ENCODE measurements around the gene LENG8. TPM values are rescaled to one million over a fixed set of nuclear protein-coding genes. Genes with fewer than 3 reads are reported as not detected.
"Not testable (repeated sequence)": the region's sequence is repeated elsewhere in the genome, so short reads cannot be mapped to it uniquely, and the experiment has no call there.

Gene LENG8
- total RNA-seq, 2 experiments from 2014 or later: 165 to 170 TPM

DNA sequence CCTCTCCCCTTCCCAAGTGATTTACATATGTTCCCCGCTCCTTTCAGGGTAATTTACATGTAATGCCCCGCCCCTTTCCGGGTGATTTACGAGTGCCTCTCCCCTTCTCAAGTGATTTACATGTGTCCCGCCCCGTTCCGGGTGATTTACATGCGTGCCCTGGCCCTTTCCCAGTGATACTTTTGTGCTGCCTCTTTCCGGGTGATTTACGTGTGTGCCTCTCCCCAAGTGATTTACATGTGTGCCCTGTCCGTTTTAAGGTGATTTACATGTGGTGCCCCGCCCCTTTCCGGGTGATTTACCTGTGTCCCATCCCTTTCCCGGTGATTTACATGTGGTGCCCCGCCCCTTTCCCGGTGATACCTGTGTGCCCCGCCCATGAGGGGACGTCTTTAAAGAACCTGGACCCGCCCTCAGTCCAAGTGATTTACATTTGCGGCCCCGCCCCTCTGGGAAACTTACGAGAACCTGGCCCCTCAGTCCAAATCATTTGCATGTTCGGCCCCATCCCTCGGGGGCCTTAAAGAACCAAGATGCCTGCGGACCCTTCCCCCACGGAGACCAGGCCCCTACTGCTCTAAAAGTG is 15.1 kb downstream of the LENG8 start:
- DNase-seq (peak; percentile 98), ATAC-seq (peak; percentile 65)
- intact Hi-C loops (cut with micrococcal nuclease): no loop called here
- ChIA-PET CTCF (no interaction called here), POLR2A (interaction anchor here (0.8 to 3.3 kb wide), 3 partner anchors 10 to 39 kb away, joined by 4 to 38 read pairs (median 4); partner anchors contain the start of gene LENG8)
- H3K36me3 Mint-ChIP-seq (ENCODE audit: low read depth): peaks cover 18% of the 10 kb centered on the region
- H3K4me3 Mint-ChIP-seq: peak overlapping the region; percentile 82
- no peaks in the 10 kb centered on the region for H3K9me3 Mint-ChIP-seq
- H3K27ac Mint-ChIP-seq: peak overlapping the region; percentile 88
- TF ChIP-seq, protein P1, sequence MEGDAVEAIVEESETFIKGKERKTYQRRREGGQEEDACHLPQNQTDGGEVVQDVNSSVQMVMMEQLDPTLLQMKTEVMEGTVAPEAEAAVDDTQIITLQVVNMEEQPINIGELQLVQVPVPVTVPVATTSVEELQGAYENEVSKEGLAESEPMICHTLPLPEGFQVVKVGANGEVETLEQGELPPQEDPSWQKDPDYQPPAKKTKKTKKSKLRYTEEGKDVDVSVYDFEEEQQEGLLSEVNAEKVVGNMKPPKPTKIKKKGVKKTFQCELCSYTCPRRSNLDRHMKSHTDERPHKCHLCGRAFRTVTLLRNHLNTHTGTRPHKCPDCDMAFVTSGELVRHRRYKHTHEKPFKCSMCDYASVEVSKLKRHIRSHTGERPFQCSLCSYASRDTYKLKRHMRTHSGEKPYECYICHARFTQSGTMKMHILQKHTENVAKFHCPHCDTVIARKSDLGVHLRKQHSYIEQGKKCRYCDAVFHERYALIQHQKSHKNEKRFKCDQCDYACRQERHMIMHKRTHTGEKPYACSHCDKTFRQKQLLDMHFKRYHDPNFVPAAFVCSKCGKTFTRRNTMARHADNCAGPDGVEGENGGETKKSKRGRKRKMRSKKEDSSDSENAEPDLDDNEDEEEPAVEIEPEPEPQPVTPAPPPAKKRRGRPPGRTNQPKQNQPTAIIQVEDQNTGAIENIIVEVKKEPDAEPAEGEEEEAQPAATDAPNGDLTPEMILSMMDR (IDR thresholded peaks at IDR 0.05): no peak
- H3K4me1 Mint-ChIP-seq (ENCODE audit: low read depth): peaks cover 20% of the 10 kb centered on the region
- H3K27me3 Mint-ChIP-seq: peaks cover 3% of the 10 kb centered on the region

DNA sequence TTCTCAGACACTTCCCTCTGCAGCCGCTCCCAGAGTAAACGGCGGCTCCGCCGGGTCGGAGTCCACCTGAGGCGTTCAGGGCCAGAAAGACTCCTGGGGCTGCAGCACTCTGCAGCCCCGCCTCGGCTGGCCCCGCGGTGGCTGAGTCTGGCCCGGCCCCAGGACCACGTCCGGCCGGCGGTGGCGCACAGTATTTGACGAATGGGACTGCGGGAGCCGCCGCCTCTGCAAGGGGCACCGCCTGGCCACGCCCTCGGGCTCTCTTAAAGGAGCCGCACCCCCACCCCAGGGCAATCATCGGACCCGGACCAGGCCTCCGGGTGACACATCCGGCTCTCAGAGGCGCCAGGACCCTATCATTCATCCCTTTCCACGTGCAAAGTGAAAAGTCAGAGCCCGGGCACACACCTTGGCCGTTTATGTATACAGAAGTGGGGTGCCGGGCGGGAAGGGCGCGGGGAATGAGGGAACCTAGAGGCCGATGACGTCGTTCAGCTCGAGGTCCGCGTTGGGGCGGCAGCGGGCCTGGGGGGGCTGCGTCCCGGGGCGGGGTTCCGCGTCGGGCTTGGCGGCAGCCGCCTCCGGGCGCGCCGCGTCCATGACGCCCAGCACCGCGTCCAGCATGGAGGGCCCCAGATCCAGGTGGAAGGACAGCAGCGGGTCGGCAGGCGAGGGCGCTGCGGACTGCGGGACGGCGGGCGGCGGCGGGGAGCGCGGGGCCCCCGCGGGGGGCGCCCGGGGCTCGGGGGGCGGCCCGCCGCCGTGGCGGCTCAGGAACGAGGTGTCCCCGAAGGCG is 15.8 kb downstream of the LENG8 start:
- CTCF ChIA-PET: interaction anchor here (1.5 kb wide), 1 partner anchor 16 kb away, joined by 3 read pairs; no protein-coding TSS in a partner anchor
- peaks cover 17% of the 10 kb centered on the region for H3K4me1 Mint-ChIP-seq (ENCODE audit: low read depth)
- TF ChIP-seq, protein P1 (IDR thresholded peaks at IDR 0.05): no peak
- intact Hi-C loops (cut with micrococcal nuclease): no loop called here
- POLR2A ChIA-PET: no interaction called here
- ATAC-seq: peak; percentile 50
- peaks cover 14% of the 10 kb centered on the region for H3K36me3 Mint-ChIP-seq (ENCODE audit: low read depth)
- peaks cover 8% of the 10 kb centered on the region for H3K27me3 Mint-ChIP-seq
- H3K27ac Mint-ChIP-seq: peak overlapping the region; percentile 88
- H3K4me3 Mint-ChIP-seq: peak overlapping the region; percentile 82
- peak; percentile 94 for DNase-seq
- H3K9me3 Mint-ChIP-seq: no peaks in the 10 kb centered on the region

DNA sequence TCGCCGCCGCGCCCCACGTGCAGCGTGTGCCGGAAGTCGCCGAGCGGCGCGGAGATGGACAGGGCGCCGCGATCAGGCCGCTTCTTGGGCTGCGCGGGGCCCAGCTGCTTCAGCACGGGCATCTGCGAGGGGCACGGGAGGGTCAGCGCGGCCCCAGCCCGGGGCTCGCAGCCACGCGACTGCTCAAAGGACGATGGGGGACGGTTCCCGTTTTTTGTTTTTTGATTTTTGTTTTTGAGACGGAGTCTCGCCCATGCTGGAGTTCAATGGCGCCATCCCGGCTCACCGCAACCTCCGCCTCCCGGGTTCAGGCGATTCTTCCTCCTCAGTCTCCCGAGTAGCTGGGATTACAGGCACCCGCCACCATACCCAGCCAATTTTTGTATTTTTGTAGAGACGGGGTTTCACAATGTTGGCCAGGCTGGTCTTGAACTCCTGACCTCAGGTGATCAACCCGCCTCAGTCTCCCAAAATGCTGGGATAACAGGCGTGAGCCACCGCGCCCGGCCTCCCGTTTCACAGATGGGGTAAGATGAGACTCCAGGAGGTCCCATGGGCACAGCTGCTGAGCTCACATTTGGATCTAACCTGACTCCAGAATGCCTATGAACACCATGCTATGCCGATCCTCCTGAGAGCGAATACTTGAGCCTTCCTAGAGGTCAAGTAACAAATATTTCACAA is 16.6 kb downstream of the LENG8 start:
- ChIA-PET POLR2A (no interaction called here), CTCF (interaction anchor here (1.5 kb wide), 1 partner anchor 15 kb away, joined by 3 read pairs; no protein-coding TSS in a partner anchor)
- H3K27me3 Mint-ChIP-seq: peaks cover 16% of the 10 kb centered on the region
- H3K4me1 Mint-ChIP-seq (ENCODE audit: low read depth): peaks cover 20% of the 10 kb centered on the region
- ATAC-seq (no peak), DNase-seq (no peak)
- peak overlapping the region; percentile 36 for H3K4me3 Mint-ChIP-seq
- intact Hi-C loops (cut with micrococcal nuclease): no loop called here
- H3K27ac Mint-ChIP-seq: no peak overlapping the region
- TF ChIP-seq, protein P1 (IDR thresholded peaks at IDR 0.05): no peak
- H3K36me3 Mint-ChIP-seq (ENCODE audit: low read depth): peaks cover 14% of the 10 kb centered on the region
- no peaks in the 10 kb centered on the region for H3K9me3 Mint-ChIP-seq

DNA sequence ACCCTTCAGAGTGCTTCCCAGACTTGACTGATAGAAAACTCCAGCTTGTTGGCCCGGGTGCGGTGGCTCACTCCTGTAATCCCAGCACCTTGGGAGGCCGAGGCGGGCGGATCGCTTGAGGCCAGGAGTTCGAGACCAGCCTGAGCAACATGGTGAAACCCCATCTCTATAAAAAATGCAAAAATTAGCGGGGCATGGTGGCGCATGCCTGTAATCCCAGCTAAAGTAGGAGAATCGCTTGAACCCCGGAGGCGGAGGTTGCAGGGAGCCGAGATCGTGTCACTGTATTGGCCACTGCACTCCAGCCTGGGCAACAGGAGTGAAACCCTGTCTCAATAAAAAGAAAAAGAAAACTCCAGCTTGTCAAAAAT is 17.1 kb downstream of the LENG8 start:
- Mint-ChIP-seq H3K36me3 (ENCODE audit: low read depth) (peaks cover 10% of the 10 kb centered on the region), H3K4me3 (peak overlapping the region; percentile 36), H3K27me3 (peaks cover 20% of the 10 kb centered on the region), H3K4me1 (ENCODE audit: low read depth) (peaks cover 24% of the 10 kb centered on the region)
- H3K9me3 Mint-ChIP-seq; H3K27ac Mint-ChIP-seq; POLR2A ChIA-PET; DNase-seq; ATAC-seq; intact Hi-C loops (cut with micrococcal nuclease): not testable (repeated sequence)
- CTCF ChIA-PET: interaction anchor here (1.5 kb wide), 1 partner anchor 15 kb away, joined by 3 read pairs; no protein-coding TSS in a partner anchor

DNA sequence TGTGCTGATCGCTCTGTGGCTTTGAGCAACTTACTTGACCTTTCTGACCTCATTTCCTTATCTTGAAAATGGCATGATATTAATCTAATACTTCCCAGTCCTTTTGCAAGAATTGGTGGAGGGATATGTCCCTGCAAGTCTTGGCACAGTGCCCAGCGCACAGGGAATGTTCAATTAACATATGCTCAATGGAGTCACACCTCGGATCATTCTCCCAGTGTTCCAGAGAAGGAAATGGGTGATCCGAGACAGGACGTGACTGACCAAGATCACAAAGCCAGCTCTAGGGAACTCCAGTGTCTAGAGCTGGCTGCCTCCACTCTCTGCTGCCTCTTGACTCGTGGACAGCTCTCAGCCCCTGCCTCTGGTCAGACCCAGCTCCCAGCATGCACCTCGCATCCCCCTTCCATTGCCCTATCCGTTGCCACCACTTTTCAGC is 20.5 kb downstream of the LENG8 start:
- CTCF ChIA-PET: interaction anchor here (1.3 to 1.8 kb wide), 3 partner anchors 9 to 78 kb away, joined by 4 to 9 read pairs (median 5); no protein-coding TSS in a partner anchor
- intact Hi-C loops (cut with micrococcal nuclease): no loop called here
- no peak overlapping the region for H3K27ac Mint-ChIP-seq
- peaks cover 24% of the 10 kb centered on the region for H3K27me3 Mint-ChIP-seq
- no peak for DNase-seq
- H3K4me3 Mint-ChIP-seq: no peak overlapping the region
- H3K4me1 Mint-ChIP-seq (ENCODE audit: low read depth): peaks cover 19% of the 10 kb centered on the region
- POLR2A ChIA-PET: interaction anchor here (0.7 kb wide), 1 partner anchor 69 kb away, joined by 3 read pairs; no protein-coding TSS in a partner anchor
- H3K36me3 Mint-ChIP-seq (ENCODE audit: low read depth): no peaks in the 10 kb centered on the region
- no peak for ATAC-seq
- TF ChIP-seq, protein P1 (IDR thresholded peaks at IDR 0.05): no peak
- H3K9me3 Mint-ChIP-seq: no peaks in the 10 kb centered on the region

Measured in activated CD8-positive, alpha-beta T cell treated with anti-CD3 and anti-CD28 coated beads for 36 hours (primary cell).